K562 treated with DMSO at 1 percent for 48 hours (cell line): ENCODE measurements around the gene CASP6. TPM values are rescaled to one million over a fixed set of nuclear protein-coding genes. Genes with fewer than 3 reads are reported as not detected.

Source experiments
- total RNA-seq: library from RNA; unstranded; fragments of 300-600 nt; gene quantifications from 2 replicates; pipeline ENCODE4 v1.2.3, GENCODE V29; 2022; ENCODE audit warnings: low replicate concordance; ENCODE audit errors: extremely low read depth

CASP6 gene
- total RNA-seq = not detected in 2 replicates

DNA sequence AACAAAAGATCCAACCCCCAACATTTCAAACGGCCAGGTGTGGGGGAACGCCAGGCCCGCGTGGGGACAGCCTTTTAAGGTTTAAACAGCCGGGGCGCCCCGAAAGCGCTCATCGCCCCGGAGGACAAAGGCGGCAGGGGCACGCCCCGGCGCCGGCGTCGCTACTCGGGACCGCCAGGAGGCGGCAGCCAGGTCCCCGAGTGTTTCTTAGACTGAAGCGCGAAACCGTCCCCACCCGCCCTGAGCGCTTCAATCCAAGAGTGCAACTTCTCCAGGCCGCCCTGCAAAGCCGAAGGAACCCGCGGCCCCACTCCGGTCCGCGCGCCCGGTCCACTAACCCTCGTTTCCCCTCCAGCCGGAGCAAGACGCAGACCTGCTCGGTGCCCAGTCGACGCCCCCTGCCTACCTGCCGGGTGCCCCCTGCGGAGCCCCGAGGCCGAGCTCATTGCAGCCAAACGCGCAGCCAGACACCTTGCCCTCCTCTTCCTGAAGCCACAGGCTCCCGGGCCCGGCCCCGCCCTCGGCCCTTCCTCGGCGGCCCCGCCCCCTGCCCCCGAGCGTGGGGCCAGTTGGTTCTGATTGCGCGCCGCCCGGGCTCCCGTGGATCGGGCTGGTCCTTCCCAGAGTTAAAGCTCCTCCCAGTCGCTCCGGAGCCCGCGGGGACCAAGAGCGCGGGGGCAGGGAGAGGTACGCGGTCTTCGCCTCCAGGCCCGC, at the start of gene CASP6:
Gene CASP6, minus strand, starts transcription at position 496 of the 714 bp plus-strand sequence. Its CDS starts 50 bp downstream, at position 446.

DNA sequence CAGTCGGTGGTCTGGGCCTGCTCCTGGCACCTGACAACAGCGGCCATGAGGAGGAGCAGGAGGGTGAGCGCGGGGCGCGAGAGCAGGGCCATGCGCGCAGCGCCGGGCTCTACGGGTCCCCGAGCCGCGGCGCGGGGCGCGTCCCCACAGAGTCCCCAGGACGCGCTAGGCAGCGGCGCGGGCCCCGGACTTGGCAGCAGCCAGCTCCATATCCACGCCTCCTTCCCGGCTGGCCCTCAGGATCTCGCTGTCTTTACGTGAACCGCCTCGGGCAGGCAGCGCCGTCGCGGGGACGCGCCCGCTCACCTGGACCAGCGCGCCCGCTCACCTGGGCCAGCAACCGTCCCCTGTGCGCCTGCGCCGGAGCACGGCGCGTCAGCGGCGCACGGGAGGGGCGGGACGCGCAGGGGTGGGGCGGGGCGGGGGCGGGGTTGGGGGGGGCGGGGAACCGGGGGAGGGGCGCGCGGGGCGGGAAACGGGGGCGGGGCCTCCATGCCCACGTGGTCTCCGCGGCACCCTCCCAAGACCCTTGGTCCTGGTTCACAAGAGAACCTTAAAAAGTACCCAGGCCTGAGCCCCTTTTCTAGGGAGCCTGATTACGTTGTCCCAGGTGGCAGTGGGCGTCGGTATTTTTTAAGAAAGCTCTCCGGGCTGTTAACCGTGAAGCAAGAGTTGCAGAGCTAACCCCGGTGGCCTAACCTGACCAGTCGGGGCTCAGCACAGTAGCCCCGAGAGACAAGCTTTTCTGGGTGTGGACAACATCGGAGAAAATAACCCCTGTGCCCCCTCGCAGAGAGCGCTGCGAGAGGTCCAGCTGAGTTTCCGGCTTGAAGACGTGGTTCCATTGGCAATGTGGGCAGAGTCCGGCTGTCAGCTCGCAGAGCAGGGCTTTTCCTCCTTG, 26.7 kb upstream of the CASP6 start, which contains the start of gene PLA2G12A:
Gene PLA2G12A, minus strand, starts transcription at position 353 of the 901 bp plus-strand sequence. Its CDS starts 261 bp downstream, at position 92.

Other genes starting within 250 kb of the CASP6 start
- not detected in 2 replicates for gene MCUB, start 143.2 kb downstream of the CASP6 start, total RNA-seq
- not detected in 2 replicates for gene PLA2G12A, start 26.6 kb upstream of the CASP6 start, total RNA-seq
- not detected in 2 replicates for gene CFI, start 98.6 kb upstream of the CASP6 start, total RNA-seq
- gene GAR1, start 112.3 kb upstream of the CASP6 start, total RNA-seq = not detected in 2 replicates
- gene RRH, start 124.5 kb upstream of the CASP6 start, total RNA-seq = not detected in 2 replicates
- not detected in 2 replicates for gene LRIT3, start 144.7 kb upstream of the CASP6 start, total RNA-seq
- gene EGF, start 209.4 kb upstream of the CASP6 start, total RNA-seq = not detected in 2 replicates